BJ (cell line): Measurements from ENCODE around the gene NDUFS6. TPM values are rescaled to one million over a fixed set of nuclear protein-coding genes. Genes with fewer than 3 reads are reported as not detected.

Source experiments
- CTCF ChIA-PET: fragments of 350-600 bp; formaldehyde crosslinking; extraction: SDS; loops from one replicate; lab custom pipeline; 2021; ENCODE audit warnings: antibody characterized with exemption, inconsistent platforms; lab: Yijun Ruan, JAX
- POLR2A ChIA-PET: fragments of 300-600 bp; sonication (Branson Sonifier 250); formaldehyde crosslinking; extraction: SDS; loops from one replicate; lab custom pipeline; 2021; ENCODE audit warnings: antibody characterized with exemption; lab: Charles Lee
- DNase-seq: peaks from one replicate; pipeline ENCODE4 v3.0.0-alpha.2; 2011; ENCODE audit warnings: low read depth
- H3K27me3 ChIP-seq: 2 replicates; pipeline ENCODE4 v1.6.0; 2011; ENCODE audit warnings: low read length; ENCODE audit not compliant: control insufficient read depth, insufficient read depth
- H3K36me3 ChIP-seq: 2 replicates; pipeline ENCODE4 v1.5.1; 2011; ENCODE audit warnings: low read length; ENCODE audit not compliant: control insufficient read depth, insufficient read depth
- H3K4me3 ChIP-seq: 2 replicates; pipeline ENCODE4 v1.5.1; 2011; ENCODE audit warnings: low read depth, mild to moderate bottlenecking, control low read depth, low read length
- polyA plus RNA-seq: library from polyadenylated mRNA; depleted of rRNA; stranded (reverse); fragments of >200 nt; gene quantifications from 2 replicates; pipeline ENCODE4 v1.2.3, GENCODE V29; 2011
- TF ChIP-seq, protein P1 (sequence below): IDR thresholded peaks from 2 replicates; pipeline ENCODE4 v1.5.1; 2011; ENCODE audit warnings: low read depth, mild to moderate bottlenecking, control low read depth, inconsistent platforms, low read length, moderate library complexity; ENCODE audit not compliant: insufficient read depth

NDUFS6 gene
- polyA plus RNA-seq, 1 experiment: 26.6 TPM

GRCh38 chr5:1784197-1785050, 16.8 kb upstream of the NDUFS6 start:
- ChIA-PET CTCF (no interaction called here), POLR2A (no interaction called here)
- TF ChIP-seq, protein P1, sequence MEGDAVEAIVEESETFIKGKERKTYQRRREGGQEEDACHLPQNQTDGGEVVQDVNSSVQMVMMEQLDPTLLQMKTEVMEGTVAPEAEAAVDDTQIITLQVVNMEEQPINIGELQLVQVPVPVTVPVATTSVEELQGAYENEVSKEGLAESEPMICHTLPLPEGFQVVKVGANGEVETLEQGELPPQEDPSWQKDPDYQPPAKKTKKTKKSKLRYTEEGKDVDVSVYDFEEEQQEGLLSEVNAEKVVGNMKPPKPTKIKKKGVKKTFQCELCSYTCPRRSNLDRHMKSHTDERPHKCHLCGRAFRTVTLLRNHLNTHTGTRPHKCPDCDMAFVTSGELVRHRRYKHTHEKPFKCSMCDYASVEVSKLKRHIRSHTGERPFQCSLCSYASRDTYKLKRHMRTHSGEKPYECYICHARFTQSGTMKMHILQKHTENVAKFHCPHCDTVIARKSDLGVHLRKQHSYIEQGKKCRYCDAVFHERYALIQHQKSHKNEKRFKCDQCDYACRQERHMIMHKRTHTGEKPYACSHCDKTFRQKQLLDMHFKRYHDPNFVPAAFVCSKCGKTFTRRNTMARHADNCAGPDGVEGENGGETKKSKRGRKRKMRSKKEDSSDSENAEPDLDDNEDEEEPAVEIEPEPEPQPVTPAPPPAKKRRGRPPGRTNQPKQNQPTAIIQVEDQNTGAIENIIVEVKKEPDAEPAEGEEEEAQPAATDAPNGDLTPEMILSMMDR: no peak
- DNase-seq: no peak
- no peak overlapping the region for H3K4me3 ChIP-seq
- H3K36me3 ChIP-seq: no peaks in the 10 kb centered on the region
- peaks cover 7% of the 10 kb centered on the region; the same call in 1 of the 2 replicates for H3K27me3 ChIP-seq

DNA sequence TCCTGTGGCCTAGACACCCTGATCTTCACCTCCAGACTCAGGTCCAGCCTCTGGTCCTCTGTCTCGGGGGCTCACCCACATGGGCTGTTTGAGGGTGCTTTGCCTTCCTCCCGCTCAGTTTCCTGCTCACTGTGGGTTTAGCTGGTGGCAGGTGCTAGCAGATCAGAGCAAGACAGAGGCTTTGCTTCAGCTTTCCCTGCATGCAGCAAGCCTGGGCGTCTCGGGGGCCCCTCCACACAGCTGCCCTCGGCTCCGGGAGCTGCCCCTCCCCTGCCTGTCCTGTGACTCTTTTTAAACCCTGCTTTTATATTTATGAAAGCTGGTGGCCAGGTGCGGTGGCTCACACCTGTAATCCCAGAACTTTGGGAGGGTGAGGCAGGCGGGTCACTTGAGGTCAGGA, 16.1 kb upstream of the NDUFS6 start:
- CTCF ChIA-PET: no interaction called here
- TF ChIP-seq, protein P1: no peak
- peaks cover 7% of the 10 kb centered on the region; the same call in 1 of the 2 replicates for H3K27me3 ChIP-seq
- no peak overlapping the region for H3K4me3 ChIP-seq
- DNase-seq: no peak
- no peaks in the 10 kb centered on the region for H3K36me3 ChIP-seq
- POLR2A ChIA-PET: no interaction called here

DNA sequence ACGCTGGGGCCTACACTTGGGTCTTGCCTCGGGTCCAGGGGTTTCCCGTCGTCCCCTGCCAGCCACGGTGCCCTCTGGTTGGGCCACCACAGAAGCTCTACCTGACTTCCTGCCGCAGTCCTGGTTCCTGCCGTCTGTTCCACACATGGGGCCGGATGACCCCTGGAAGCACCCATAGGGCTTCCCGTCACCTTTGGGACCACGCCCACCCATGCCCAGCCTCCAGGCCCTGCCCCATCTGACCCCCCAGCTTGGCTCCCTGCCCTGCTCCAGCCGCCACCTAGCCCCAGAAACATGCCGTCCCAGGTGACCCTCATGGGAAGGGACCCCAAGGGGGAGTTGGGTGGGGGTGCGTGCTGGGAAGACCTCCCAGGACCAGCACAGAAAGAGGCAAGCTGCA, 15.2 kb upstream of the NDUFS6 start:
- CTCF ChIA-PET: interaction anchor here (0.6 kb wide), 1 partner anchor 923 kb away, joined by 3 read pairs; no protein-coding TSS in a partner anchor
- no peak overlapping the region for H3K4me3 ChIP-seq
- peaks cover 7% of the 10 kb centered on the region; the same call in 1 of the 2 replicates for H3K27me3 ChIP-seq
- no peaks in the 10 kb centered on the region for H3K36me3 ChIP-seq
- TF ChIP-seq, protein P1: no peak
- no peak for DNase-seq
- POLR2A ChIA-PET: no interaction called here

- TF ChIP-seq, protein P1: no peak
- ChIA-PET POLR2A (no interaction called here), CTCF (interaction anchor here (1.9 kb wide), 1 partner anchor 23 kb away, joined by 5 read pairs; no protein-coding TSS in a partner anchor)
- no peak for DNase-seq
- Histone ChIP-seq H3K27me3 (peaks cover 7% of the 10 kb centered on the region; the same call in 1 of the 2 replicates), H3K36me3 (no peaks in the 10 kb centered on the region), H3K4me3 (no peak overlapping the region)
Measured at GRCh38 chr5:1786621-1787471, 14.4 kb upstream of the NDUFS6 start.
